Adrenal gland (tissue), 12 donors: ENCODE data around the gene RIPOR2. TPM values are rescaled to one million over a fixed set of nuclear protein-coding genes. Genes with fewer than 3 reads are reported as not detected.

ENCODE experiments used
- DNase-seq, 7 donors: peaks; one replicate each; pipeline ENCODE4 v3.0.0-alpha.2; 2019 to 2020
- H3K27ac ChIP-seq, 5 donors: fragments of 200-600 bp; sonication (generic) in 4 of 5; 1 replicate in 3 of 5; 2 replicates in 2 of 5; pipeline versions ENCODE4 v1.5.1 to v1.8.0; 2016 to 2020; ENCODE audit warnings: mild to moderate bottlenecking in 1 of 5
- H3K27me3 ChIP-seq: fragments of 200-600 bp; 2 replicates; pipeline ENCODE4 v1.8.0; 2021
- H3K36me3 ChIP-seq, 2 donors: fragments of 200-600 bp; replicated peaks in 1 of 2; 1 replicate in 1 of 2; 2 replicates in 1 of 2; pipeline versions ENCODE4 v1.5.1 to v1.8.0; 2018 to 2022
- H3K4me1 ChIP-seq, 2 donors: fragments of 200-600 bp; replicated peaks in 1 of 2; 1 replicate in 1 of 2; 2 replicates in 1 of 2; pipeline versions ENCODE4 v1.5.1 to v1.8.0; 2018 to 2021
- H3K4me3 ChIP-seq, 4 donors: fragments of 200-600 bp; sonication (generic) in 3 of 4; one replicate each; pipeline ENCODE4 v1.5.1; 2016 to 2018
- H3K9me3 ChIP-seq, 3 donors: fragments of 200-600 bp; sonication (generic) in 1 of 3; replicated peaks in 1 of 3; 1 replicate in 2 of 3; 2 replicates in 1 of 3; pipeline versions ENCODE4 v1.5.1 to v1.8.0; 2016 to 2021
- POLR2A ChIP-seq, 2 donors: fragments of 450-650 bp; IDR thresholded peaks; one replicate each; pipeline ENCODE4 v1.6.1; 2017; ENCODE audit warnings: antibody characterized with exemption in 2 of 2, mild to moderate bottlenecking in 2 of 2, moderate library complexity in 1 of 2
- WGBS, 4 donors: extraction: QIAGEN DNeasy Blood & Tissue Kit in 2 of 4; methylation state at CpG; one replicate each; pipeline versions ENCODE4 v1.1.5 to v1.1.7; 2013 to 2017; 5-methylcytosine and 5-hydroxymethylcytosine counted together
- intact Hi-C, 2 donors: fragments of 100-400 bp; cut with DNase I; formaldehyde crosslinking; loops; one replicate each; pipeline versions ENCODE4 v1.14.1 to v1.15.0; 2022 to 2023
- polyA plus RNA-seq, 3 donors: library from polyadenylated mRNA; stranded (reverse); fragments of 200-250 nt in 2 of 3; fragments of 350-450 nt in 1 of 3; fragmentation: Illumina TruSeq in 1 of 3; extraction: RNeasy Lipid Tissue Mini Kit (QIAGEN cat#74804) in 1 of 3; gene quantifications; one replicate each; pipeline ENCODE4 v1.2.3, GENCODE V29; 2013 to 2014
- total RNA-seq, 9 donors: library from RNA; depleted of rRNA in 4 of 9; stranded (reverse); fragments of >200 nt in 4 of 9; fragments of 120-200 nt in 1 of 9; fragmentation: NEBNext Ultra II Directional in 1 of 9; extraction: Animal tissue kit (Norgen Biotek cat#: 25700) in 1 of 9; gene quantifications; one replicate each; pipeline versions ENCODE4 v1.1.0 to v1.2.4, GENCODE V29; 2013 to 2023
- TF ChIP-seq, protein P1 (sequence below), 6 experiments: fragments of 450-650 bp in 4 of 6; fragments of 200-600 bp in 2 of 6; sonication (generic) in 1 of 6; IDR thresholded peaks; 1 replicate in 5 of 6; 2 replicates in 1 of 6; pipeline versions ENCODE4 v1.5.1 to v1.8.0; 2016 to 2021; ENCODE audit warnings: antibody characterized with exemption in 6 of 6, mild to moderate bottlenecking in 2 of 6, moderate library complexity in 1 of 6
- donor health status: healthy with polysubstance abuse.
- donor health status: Bipolar disorder and iron deficiency.
- donor health status: DM: yes; HTN: yes; CAD: no.
- donor health status: DM: no; HTN: no; CAD: no.
- donor health status: DM: no; HTN: no; CAD: no.
- donor health status: DM: yes; HTN: yes; CAD: no.

The RIPOR2 gene
- total and polyA plus RNA-seq, 12 donors = 1.7 to 16.2 (median 3.9) TPM

DNA sequence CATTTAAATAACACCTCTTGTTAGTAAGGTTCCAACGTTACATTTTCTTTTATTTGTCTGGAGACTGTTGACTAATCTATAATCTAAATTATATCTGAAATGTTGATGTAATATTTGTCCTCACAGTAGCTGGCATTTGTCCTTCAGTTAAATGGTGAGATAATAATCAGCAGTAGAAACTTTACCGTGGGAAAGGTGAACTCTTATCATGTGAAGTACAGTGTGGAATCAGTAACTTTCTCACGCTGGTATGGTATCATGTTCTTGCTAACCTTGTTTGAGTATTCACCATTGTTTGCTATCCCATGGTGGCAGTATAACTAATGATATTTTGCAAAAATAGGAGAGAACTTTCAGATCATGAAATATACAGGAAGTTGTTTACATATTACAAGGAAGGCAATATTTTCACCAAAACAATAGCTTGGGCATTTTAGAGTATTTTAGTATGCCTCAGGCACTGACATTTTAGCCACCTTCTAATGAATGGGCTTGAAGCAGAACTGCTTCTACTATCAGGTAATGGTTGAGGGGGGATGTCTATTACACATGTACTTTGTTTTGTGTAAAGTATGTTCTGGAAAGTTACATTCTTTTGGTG is 156.2 kb downstream of the RIPOR2 start:
- no peak for DNase-seq
- Histone ChIP-seq H3K27me3 (no peaks in the 10 kb centered on the region), H3K4me1 (peaks cover 14 to 18% of the 10 kb centered on the region in 2 donors), H3K27ac (no peak overlapping the region), H3K4me3 (no peak overlapping the region), H3K9me3 (no peaks in the 10 kb centered on the region), H3K36me3 (peaks cover 0 to 4% of the 10 kb centered on the region in 2 donors)
- WGBS, 4 donors = 37 to 46% (median 40%) methylated on average over 3 of the region's 3 CpGs
- intact Hi-C loops = no loop called here
- TF ChIP-seq POLR2A (IDR thresholded peaks at IDR 0.05) = no peak
- TF ChIP-seq, protein P1, sequence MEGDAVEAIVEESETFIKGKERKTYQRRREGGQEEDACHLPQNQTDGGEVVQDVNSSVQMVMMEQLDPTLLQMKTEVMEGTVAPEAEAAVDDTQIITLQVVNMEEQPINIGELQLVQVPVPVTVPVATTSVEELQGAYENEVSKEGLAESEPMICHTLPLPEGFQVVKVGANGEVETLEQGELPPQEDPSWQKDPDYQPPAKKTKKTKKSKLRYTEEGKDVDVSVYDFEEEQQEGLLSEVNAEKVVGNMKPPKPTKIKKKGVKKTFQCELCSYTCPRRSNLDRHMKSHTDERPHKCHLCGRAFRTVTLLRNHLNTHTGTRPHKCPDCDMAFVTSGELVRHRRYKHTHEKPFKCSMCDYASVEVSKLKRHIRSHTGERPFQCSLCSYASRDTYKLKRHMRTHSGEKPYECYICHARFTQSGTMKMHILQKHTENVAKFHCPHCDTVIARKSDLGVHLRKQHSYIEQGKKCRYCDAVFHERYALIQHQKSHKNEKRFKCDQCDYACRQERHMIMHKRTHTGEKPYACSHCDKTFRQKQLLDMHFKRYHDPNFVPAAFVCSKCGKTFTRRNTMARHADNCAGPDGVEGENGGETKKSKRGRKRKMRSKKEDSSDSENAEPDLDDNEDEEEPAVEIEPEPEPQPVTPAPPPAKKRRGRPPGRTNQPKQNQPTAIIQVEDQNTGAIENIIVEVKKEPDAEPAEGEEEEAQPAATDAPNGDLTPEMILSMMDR (IDR thresholded peaks at IDR 0.05) = no peak

DNA sequence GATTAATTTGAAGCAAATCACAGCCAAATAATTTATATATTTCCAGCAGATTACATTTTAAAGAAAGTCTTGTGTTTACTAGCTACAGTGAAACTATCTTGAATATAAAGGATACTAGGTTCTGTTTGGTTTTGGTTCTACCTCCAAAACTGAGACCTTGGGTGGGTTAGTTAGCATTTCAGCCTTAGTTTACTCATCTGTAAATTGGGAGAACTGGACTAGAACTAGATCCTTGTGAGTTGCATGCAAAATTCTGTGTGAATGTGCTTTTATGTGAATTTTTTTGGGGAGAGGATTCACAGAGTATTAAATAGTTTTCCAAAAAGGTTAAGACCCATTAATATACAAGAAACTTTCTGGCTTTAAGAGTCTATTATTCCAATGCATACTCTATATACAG is 156.9 kb downstream of the RIPOR2 start:
- Histone ChIP-seq H3K27ac (no peak overlapping the region), H3K27me3 (no peaks in the 10 kb centered on the region), H3K9me3 (no peaks in the 10 kb centered on the region), H3K36me3 (peaks cover 0 to 4% of the 10 kb centered on the region in 2 donors), H3K4me1 (peaks cover 14 to 21% of the 10 kb centered on the region in 2 donors), H3K4me3 (no peak overlapping the region)
- intact Hi-C loops = no loop called here
- no peak for TF ChIP-seq POLR2A (IDR thresholded peaks at IDR 0.05)
- TF ChIP-seq, protein P1 (IDR thresholded peaks at IDR 0.05) = no peak
- no peak for DNase-seq

- peaks cover 14 to 21% of the 10 kb centered on the region in 2 donors for H3K4me1 ChIP-seq
- TF ChIP-seq POLR2A (IDR thresholded peaks at IDR 0.05) = no peak
- TF ChIP-seq, protein P1 (IDR thresholded peaks at IDR 0.05) = no peak
- no peaks in the 10 kb centered on the region for H3K27me3 ChIP-seq
- H3K36me3 ChIP-seq = peaks cover 0 to 4% of the 10 kb centered on the region in 2 donors
- no peaks in the 10 kb centered on the region for H3K9me3 ChIP-seq
- intact Hi-C loops = no loop called here
- no peak overlapping the region for H3K4me3 ChIP-seq
- 56 to 100% (median 97%) methylated on average over 1 of the region's 1 CpG for WGBS, 4 donors
- DNase-seq = no peak
- H3K27ac ChIP-seq = no peak overlapping the region
These were observed 157.6 kb downstream of the RIPOR2 start for GRCh38 chr6:24778121-24778520.

DNA sequence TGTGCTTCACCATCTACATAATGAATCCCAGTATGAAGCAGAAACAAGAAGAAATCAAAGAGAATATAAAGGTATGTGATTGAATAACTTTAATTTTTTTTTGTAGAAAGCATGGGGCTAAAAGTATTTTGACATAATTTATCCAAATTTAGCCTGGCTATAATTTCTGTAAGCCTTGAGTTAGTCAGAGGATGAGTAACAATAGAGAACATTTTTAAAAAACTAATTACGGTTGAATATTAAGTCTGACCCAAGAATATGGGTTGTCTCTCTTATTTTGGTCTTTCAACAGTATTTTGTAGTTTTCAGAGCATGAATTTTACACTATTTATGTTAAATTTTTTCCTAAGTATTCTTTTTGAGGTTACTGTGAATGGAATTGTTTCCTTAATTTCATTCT is 158.5 kb downstream of the RIPOR2 start:
- Histone ChIP-seq H3K27me3 (no peaks in the 10 kb centered on the region), H3K36me3 (peaks cover 0 to 4% of the 10 kb centered on the region in 2 donors), H3K4me1 (peaks cover 14 to 21% of the 10 kb centered on the region in 2 donors), H3K9me3 (no peaks in the 10 kb centered on the region), H3K4me3 (no peak overlapping the region), H3K27ac (no peak overlapping the region)
- DNase-seq = no peak
- intact Hi-C loops = no loop called here
- TF ChIP-seq, protein P1 (IDR thresholded peaks at IDR 0.05) = no peak
- no peak for TF ChIP-seq POLR2A (IDR thresholded peaks at IDR 0.05)
- WGBS, 4 donors = 33 to 51% (median 43%) methylated on average over 1 of the region's 1 CpG
